Measurements from ENCODE around the gene SCN8A. TPM values are rescaled to one million over a fixed set of nuclear protein-coding genes. Genes with fewer than 3 reads are reported as not detected.

The SCN8A gene
- total and polyA plus RNA-seq, 9 donors = 0.21 to 2.9 (median 1.5) TPM

- Histone ChIP-seq H3K9me3 (no peaks in the 10 kb centered on the region), H3K4me1 (ENCODE audit: insufficient read depth) (no peaks in the 10 kb centered on the region), H3K27ac (no peak overlapping the region), H3K4me3 (no peak overlapping the region), H3K36me3 (no peaks in the 10 kb centered on the region), H3K27me3 (no peaks in the 10 kb centered on the region)
- DNase-seq = no peak
- WGBS, 3 donors = 96 to 97% (median 97%) methylated on average over 2 of the region's 2 CpGs
- intact Hi-C loops (cut with DNase I) = no loop called here
- no peak for TF ChIP-seq POLR2A (IDR thresholded peaks at IDR 0.05)
- TF ChIP-seq EP300 (IDR thresholded peaks at IDR 0.05) = no peak
- TF ChIP-seq, protein P1, sequence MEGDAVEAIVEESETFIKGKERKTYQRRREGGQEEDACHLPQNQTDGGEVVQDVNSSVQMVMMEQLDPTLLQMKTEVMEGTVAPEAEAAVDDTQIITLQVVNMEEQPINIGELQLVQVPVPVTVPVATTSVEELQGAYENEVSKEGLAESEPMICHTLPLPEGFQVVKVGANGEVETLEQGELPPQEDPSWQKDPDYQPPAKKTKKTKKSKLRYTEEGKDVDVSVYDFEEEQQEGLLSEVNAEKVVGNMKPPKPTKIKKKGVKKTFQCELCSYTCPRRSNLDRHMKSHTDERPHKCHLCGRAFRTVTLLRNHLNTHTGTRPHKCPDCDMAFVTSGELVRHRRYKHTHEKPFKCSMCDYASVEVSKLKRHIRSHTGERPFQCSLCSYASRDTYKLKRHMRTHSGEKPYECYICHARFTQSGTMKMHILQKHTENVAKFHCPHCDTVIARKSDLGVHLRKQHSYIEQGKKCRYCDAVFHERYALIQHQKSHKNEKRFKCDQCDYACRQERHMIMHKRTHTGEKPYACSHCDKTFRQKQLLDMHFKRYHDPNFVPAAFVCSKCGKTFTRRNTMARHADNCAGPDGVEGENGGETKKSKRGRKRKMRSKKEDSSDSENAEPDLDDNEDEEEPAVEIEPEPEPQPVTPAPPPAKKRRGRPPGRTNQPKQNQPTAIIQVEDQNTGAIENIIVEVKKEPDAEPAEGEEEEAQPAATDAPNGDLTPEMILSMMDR (IDR thresholded peaks at IDR 0.05) = no peak
Observed at GRCh38 chr12:51667269-51667668, 76.2 kb downstream of the SCN8A start.

GRCh38 chr12:51669271-51669670 is 78.2 kb downstream of the SCN8A start:
- TF ChIP-seq, protein P1 (IDR thresholded peaks at IDR 0.05) = no peak
- TF ChIP-seq POLR2A (IDR thresholded peaks at IDR 0.05) (no peak), EP300 (IDR thresholded peaks at IDR 0.05) (no peak)
- H3K27me3 ChIP-seq = no peaks in the 10 kb centered on the region
- no peak overlapping the region for H3K4me3 ChIP-seq
- no peak overlapping the region for H3K27ac ChIP-seq
- no peaks in the 10 kb centered on the region for H3K9me3 ChIP-seq
- WGBS, 3 donors = 90 to 98% (median 94%) methylated on average over 2 of the region's 2 CpGs
- intact Hi-C loops (cut with DNase I) = no loop called here
- H3K36me3 ChIP-seq = no peaks in the 10 kb centered on the region
- no peaks in the 10 kb centered on the region for H3K4me1 ChIP-seq (ENCODE audit: insufficient read depth)
- DNase-seq = no peak

DNA sequence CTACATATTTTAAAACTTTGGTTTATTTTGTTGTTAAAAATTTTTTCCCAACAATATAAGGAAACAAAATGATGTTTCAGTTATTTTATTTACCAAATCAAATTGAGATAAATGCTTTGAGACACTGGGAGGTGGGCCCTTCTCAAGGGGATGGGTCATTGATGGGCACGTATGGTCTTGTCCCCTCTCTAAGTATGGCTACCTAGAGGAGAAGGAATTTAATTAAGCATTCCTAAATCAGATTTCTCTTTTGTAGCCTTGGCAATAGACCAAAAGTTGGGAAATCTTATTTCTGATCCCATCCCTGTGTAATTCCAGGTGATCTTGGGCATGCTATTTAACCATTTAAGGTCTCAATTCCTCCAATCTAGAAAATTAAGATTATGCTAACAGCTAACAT is 79.0 kb downstream of the SCN8A start:
- intact Hi-C loops (cut with DNase I) = no loop called here
- TF ChIP-seq EP300 (IDR thresholded peaks at IDR 0.05) (no peak), POLR2A (IDR thresholded peaks at IDR 0.05) (no peak)
- TF ChIP-seq, protein P1 (IDR thresholded peaks at IDR 0.05) = no peak
- Histone ChIP-seq H3K4me3 (no peak overlapping the region), H3K9me3 (no peaks in the 10 kb centered on the region), H3K27ac (no peak overlapping the region), H3K27me3 (no peaks in the 10 kb centered on the region), H3K4me1 (ENCODE audit: insufficient read depth) (no peaks in the 10 kb centered on the region), H3K36me3 (no peaks in the 10 kb centered on the region)
- 86 to 97% (median 95%) methylated on average over 1 of the region's 1 CpG for WGBS, 3 donors
- no peak for DNase-seq

- TF ChIP-seq, protein P1 (IDR thresholded peaks at IDR 0.05) = no peak
- no peak for TF ChIP-seq POLR2A (IDR thresholded peaks at IDR 0.05)
- no peak for TF ChIP-seq EP300 (IDR thresholded peaks at IDR 0.05)
Observed at GRCh38 chr12:51672334-51672733, 81.3 kb downstream of the SCN8A start.

More at GRCh38 chr12:51672334-51672733, 81.3 kb downstream of the SCN8A start:
- H3K4me1 ChIP-seq (ENCODE audit: insufficient read depth) = no peaks in the 10 kb centered on the region
- DNase-seq = no peak
- H3K27ac ChIP-seq = no peak overlapping the region
- no peaks in the 10 kb centered on the region for H3K9me3 ChIP-seq
- H3K4me3 ChIP-seq = no peak overlapping the region
- 7 to 17% (median 8%) methylated on average over 1 of the region's 1 CpG for WGBS, 3 donors
- H3K36me3 ChIP-seq = no peaks in the 10 kb centered on the region
- H3K27me3 ChIP-seq = no peaks in the 10 kb centered on the region
- intact Hi-C loops (cut with DNase I) = no loop called here

Data from ovary (tissue), 9 donors.